H9 (cell line): ENCODE measurements around the gene TBC1D3I. TPM values are rescaled to one million over a fixed set of nuclear protein-coding genes. Genes with fewer than 3 reads are reported as not detected.
A peak's percentile ranks its signal among the peaks of the same experiment; 100 is the strongest.
"Not testable (repeated sequence)": the region's sequence is repeated elsewhere in the genome, so short reads cannot be mapped to it uniquely, and the experiment has no call there.

Experiments
- DNase-seq: peaks from one replicate; pipeline ENCODE4 v3.0.0-alpha.2; 2017
- H2AFZ ChIP-seq: one replicate; pipeline ENCODE4 v1.6.1; 2013; ENCODE audit warnings: mild to moderate bottlenecking, low read length, control low read depth, moderate library complexity
- H2AK5ac ChIP-seq: 2 replicates; pipeline ENCODE4 v1.6.1; 2013; ENCODE audit warnings: low read length, control low read depth, mixed read lengths; ENCODE audit not compliant: insufficient read length
- H2BK120ac ChIP-seq: one replicate; pipeline ENCODE4 v1.6.1; 2013; ENCODE audit warnings: low read depth, mild to moderate bottlenecking, low read length, control low read depth, inconsistent platforms; ENCODE audit not compliant: poor library complexity, severe bottlenecking
- H2BK12ac ChIP-seq: 2 replicates; pipeline ENCODE4 v1.6.1; 2013; ENCODE audit warnings: low read length, control low read depth, mixed read lengths, low read depth; ENCODE audit not compliant: insufficient read length
- H2BK15ac ChIP-seq: 2 replicates; pipeline ENCODE4 v1.6.1; 2013; ENCODE audit warnings: low read depth, low read length, control low read depth
- H2BK20ac ChIP-seq: one replicate; pipeline ENCODE4 v1.6.1; 2013; ENCODE audit warnings: low read depth, mild to moderate bottlenecking, low read length, control low read depth, inconsistent platforms; ENCODE audit not compliant: poor library complexity, severe bottlenecking
- H2BK5ac ChIP-seq: 2 replicates; pipeline ENCODE4 v1.6.1; 2013; ENCODE audit warnings: low read length, control low read depth, mixed read lengths; ENCODE audit not compliant: insufficient read length
- H3K14ac ChIP-seq: 2 replicates; pipeline ENCODE4 v1.6.1; 2013; ENCODE audit warnings: low read length, control low read depth; ENCODE audit not compliant: insufficient read depth
- H3K18ac ChIP-seq: 2 replicates; pipeline ENCODE4 v1.6.1; 2013; ENCODE audit warnings: low read depth, mild to moderate bottlenecking, mixed read lengths, low read length, control low read depth; ENCODE audit not compliant: insufficient read length
- H3K23ac ChIP-seq: 2 replicates; pipeline ENCODE4 v1.6.1; 2013; ENCODE audit warnings: low read length, control low read depth, mixed read lengths, low read depth; ENCODE audit not compliant: insufficient read length
- H3K23me2 ChIP-seq: 2 replicates; pipeline ENCODE4 v1.6.1; 2013; ENCODE audit warnings: low read depth, mild to moderate bottlenecking, mixed read lengths, low read length, control low read depth; ENCODE audit not compliant: insufficient read length, poor library complexity, severe bottlenecking
- H3K27ac ChIP-seq: 2 replicates; pipeline ENCODE4 v1.5.1; 2013; ENCODE audit warnings: low read length, control low read depth, mixed read lengths, low read depth; ENCODE audit not compliant: insufficient read length
- H3K27me3 ChIP-seq: 2 replicates; pipeline ENCODE4 v1.6.1; 2013; ENCODE audit warnings: low read length, control low read depth, inconsistent platforms; ENCODE audit not compliant: insufficient read depth
- H3K4ac ChIP-seq: 2 replicates; pipeline ENCODE4 v1.6.1; 2013; ENCODE audit warnings: low read depth, mild to moderate bottlenecking, control low read depth, inconsistent platforms, low read length, moderate library complexity
- H3K4me1 ChIP-seq: 2 replicates; pipeline ENCODE4 v1.6.1; 2013; ENCODE audit warnings: low read length, control low read depth, inconsistent platforms; ENCODE audit not compliant: insufficient read depth
- H3K4me2 ChIP-seq: 2 replicates; pipeline ENCODE4 v1.6.1; 2013; ENCODE audit warnings: low read length, control low read depth, mixed read lengths; ENCODE audit not compliant: insufficient read length, insufficient read depth
- H3K56ac ChIP-seq: 2 replicates; pipeline ENCODE4 v1.6.1; 2013; ENCODE audit warnings: low read depth, mild to moderate bottlenecking, mixed read lengths, low read length, control low read depth; ENCODE audit not compliant: insufficient read length
- H3K79me1 ChIP-seq: 2 replicates; pipeline ENCODE4 v1.6.1; 2013; ENCODE audit warnings: low read depth, mild to moderate bottlenecking, moderate library complexity, low read length, control low read depth, inconsistent platforms; ENCODE audit not compliant: insufficient read depth, poor library complexity, severe bottlenecking
- H3K79me2 ChIP-seq: 2 replicates; pipeline ENCODE4 v1.6.1; 2013; ENCODE audit warnings: low read length, control low read depth, inconsistent platforms; ENCODE audit not compliant: insufficient read depth
- H3K9ac ChIP-seq: 2 replicates; pipeline ENCODE4 v1.6.1; 2013; ENCODE audit warnings: low read length, control low read depth, mixed read lengths; ENCODE audit not compliant: insufficient read length; ENCODE audit errors: extremely low read depth
- H3K9me3 ChIP-seq: one replicate; pipeline ENCODE4 v1.6.1; 2013; ENCODE audit warnings: low read depth, low read length, inconsistent platforms; ENCODE audit not compliant: control insufficient read depth
- H3T11ph ChIP-seq: one replicate; pipeline ENCODE4 v1.6.1; 2013; ENCODE audit warnings: mild to moderate bottlenecking, low read length, control low read depth, inconsistent platforms
- H4K20me1 ChIP-seq: one replicate; pipeline ENCODE4 v1.6.1; 2013; ENCODE audit not compliant: control insufficient read depth, insufficient read length, insufficient read depth
- H4K5ac ChIP-seq: 2 replicates; pipeline ENCODE4 v1.6.1; 2013; ENCODE audit warnings: low read depth, mild to moderate bottlenecking, mixed read lengths, low read length, control low read depth; ENCODE audit not compliant: insufficient read length
- H4K8ac ChIP-seq: replicated peaks from 2 replicates; pipeline ENCODE4 v1.6.1; 2013; ENCODE audit warnings: low read length, control low read depth, mixed read lengths, low read depth; ENCODE audit not compliant: insufficient read length
- H4K91ac ChIP-seq: 2 replicates; pipeline ENCODE4 v1.6.1; 2013; ENCODE audit warnings: low read depth, mild to moderate bottlenecking, moderate library complexity, mixed read lengths, low read length, control low read depth; ENCODE audit not compliant: insufficient read length
- H3K27ac Mint-ChIP-seq, 3 experiments: 2 replicates in 2 of 3; 3 replicates in 1 of 3; pipeline ENCODE4 v1.8.0; 2020 to 2021; ENCODE audit warnings: mixed read lengths in 3 of 3, mild to moderate bottlenecking in 1 of 3, moderate library complexity in 1 of 3
- H3K27me3 Mint-ChIP-seq: 2 replicates; pipeline ENCODE4 v1.8.0; 2021; ENCODE audit warnings: low read depth, mild to moderate bottlenecking, moderate library complexity, mixed read lengths
- H3K36me3 Mint-ChIP-seq, 3 experiments: 2 replicates in 2 of 3; 3 replicates in 1 of 3; pipeline ENCODE4 v1.8.0; 2020 to 2021; ENCODE audit warnings: low read depth in 3 of 3, mixed read lengths in 3 of 3; ENCODE audit not compliant: insufficient read depth in 1 of 3
- H3K4me1 Mint-ChIP-seq, 2 experiments: 2 replicates each; pipeline ENCODE4 v1.8.0; 2020; ENCODE audit warnings: mixed read lengths in 2 of 2
- H3K4me3 Mint-ChIP-seq, 2 experiments: 2 replicates in 1 of 2; 3 replicates in 1 of 2; pipeline ENCODE4 v1.8.0; 2020 to 2021; ENCODE audit warnings: mild to moderate bottlenecking in 2 of 2, mixed read lengths in 2 of 2, moderate library complexity in 1 of 2
- H3K9me3 Mint-ChIP-seq, 2 experiments: 2 replicates in 1 of 2; 3 replicates in 1 of 2; pipeline ENCODE4 v1.8.0; 2020; ENCODE audit warnings: mild to moderate bottlenecking in 2 of 2, mixed read lengths in 2 of 2, moderate library complexity in 1 of 2
- CTCF ChIP-seq: fragments of 200-600 bp; sonication (generic); conservative IDR thresholded peaks from 3 replicates; pipeline ENCODE4 v1.8.0; 2021; ENCODE audit warnings: antibody characterized with exemption, mild to moderate bottlenecking
- WGBS: extraction: QIAGEN DNeasy Blood & Tissue Kit; methylation state at CpG from one replicate; pipeline ENCODE4 v1.1.7; 2013; ENCODE audit warnings: missing lambda C conversion rate, low lambda C conversion rate, mixed read lengths; ENCODE audit not compliant: insufficient read length; ENCODE audit errors: extremely low coverage; 5-methylcytosine and 5-hydroxymethylcytosine counted together
- total RNA-seq: library from RNA; stranded (reverse); gene quantifications from 2 replicates; pipeline ENCODE4 v1.2.1, GENCODE V29; 2021

The TBC1D3I gene
- total RNA-seq, 1 experiment from 2014 or later = 0.35 TPM

GRCh38 chr17:36229644-36230043 lies 34.7 kb downstream of the TBC1D3I start:
- H2BK15ac ChIP-seq, H3K79me2 ChIP-seq, H4K20me1 ChIP-seq, H4K5ac ChIP-seq, H2BK12ac ChIP-seq, H3K4me1 ChIP-seq, H4K91ac ChIP-seq, H3K27ac ChIP-seq, H3K27ac Mint-ChIP-seq, H3K14ac ChIP-seq, H3K4me3 Mint-ChIP-seq, H3K4me2 ChIP-seq, H3K23ac ChIP-seq, H2BK120ac ChIP-seq, H3K9ac ChIP-seq, H3K56ac ChIP-seq, H2BK20ac ChIP-seq, H2AFZ ChIP-seq, H3K9me3 ChIP-seq, H3K36me3 Mint-ChIP-seq, H3K9me3 Mint-ChIP-seq, H2AK5ac ChIP-seq, DNase-seq, H3K27me3 ChIP-seq, H2BK5ac ChIP-seq, H3K23me2 ChIP-seq, H3K18ac ChIP-seq, H3K79me1 ChIP-seq, H4K8ac ChIP-seq, H3K27me3 Mint-ChIP-seq, H3K4ac ChIP-seq, H3K4me1 Mint-ChIP-seq, H3T11ph ChIP-seq: not testable (repeated sequence)
- no CpG with 5 or more reads among the region's 5 CpGs for WGBS
- TF ChIP-seq CTCF = peak; percentile 49

DNA sequence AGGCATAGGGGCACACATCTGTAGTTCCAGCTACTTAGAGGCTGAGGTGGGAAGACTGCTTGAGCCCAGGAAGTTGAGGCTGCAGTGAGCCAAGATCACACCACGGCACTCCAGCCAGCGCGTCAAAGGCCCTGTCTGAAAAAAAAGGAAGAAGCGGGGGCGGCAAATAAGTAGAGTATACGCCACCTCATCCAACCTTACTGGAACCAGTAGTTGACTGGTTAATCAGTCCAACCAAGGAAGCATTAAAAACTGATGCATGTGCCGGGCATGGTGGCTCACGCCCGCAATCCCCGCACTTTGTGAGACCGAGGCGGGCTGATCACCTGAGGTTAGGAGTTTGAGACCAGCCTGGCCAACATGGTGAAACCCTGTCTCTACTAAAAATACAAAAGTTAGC lies 41.4 kb downstream of the TBC1D3I start:
- not testable (repeated sequence) for H3K79me1 ChIP-seq, H4K91ac ChIP-seq, H2BK5ac ChIP-seq, H3K27me3 Mint-ChIP-seq, H2BK120ac ChIP-seq, H3K56ac ChIP-seq, H3K4ac ChIP-seq, H3K79me2 ChIP-seq, H2BK12ac ChIP-seq, H3K36me3 Mint-ChIP-seq, H3K4me1 ChIP-seq, H4K5ac ChIP-seq, H4K20me1 ChIP-seq, H3K23me2 ChIP-seq, H2AK5ac ChIP-seq, H2AFZ ChIP-seq, H3K9me3 ChIP-seq, H4K8ac ChIP-seq, H3K14ac ChIP-seq, H2BK15ac ChIP-seq, H3K27me3 ChIP-seq, H3K4me1 Mint-ChIP-seq, H3T11ph ChIP-seq, H3K27ac ChIP-seq, H3K4me2 ChIP-seq, H3K23ac ChIP-seq, H3K4me3 Mint-ChIP-seq, H3K27ac Mint-ChIP-seq, H3K18ac ChIP-seq, H3K9ac ChIP-seq, H2BK20ac ChIP-seq
- DNase-seq = peak; percentile 22
- no CpG with 5 or more reads among the region's 12 CpGs for WGBS
- peaks cover 14 to 15% of the 10 kb centered on the region in 2 experiments; a peak in 4 of 5 replicates for H3K9me3 Mint-ChIP-seq
